Neural cell (in vitro differentiated cells): Measurements from ENCODE around the gene FRK. TPM values are rescaled to one million over a fixed set of nuclear protein-coding genes. Genes with fewer than 3 reads are reported as not detected.

Experiments
- H2AFZ ChIP-seq: fragments of 200-600, 300-800 bp; sonication (generic), shearing (Covaris generic); 2 replicates; pipeline ENCODE4 v1.6.0; 2014; ENCODE audit warnings: low read depth, mild to moderate bottlenecking, antibody characterized with exemption, low read length, moderate library complexity
- H3F3A ChIP-seq: fragments of 200-600 bp; shearing (Covaris generic); 2 replicates; pipeline ENCODE4 v1.6.1; 2016; ENCODE audit warnings: mild to moderate bottlenecking, moderate library complexity, mixed read lengths, antibody characterized with exemption, low read length; ENCODE audit not compliant: insufficient read depth, poor library complexity, severe bottlenecking
- H3K27ac ChIP-seq: fragments of 200-600, 300-800 bp; sonication (generic), shearing (Covaris generic); 2 replicates; pipeline ENCODE4 v1.5.1; 2014; ENCODE audit warnings: mild to moderate bottlenecking, low read length, moderate library complexity
- H3K27me3 ChIP-seq: fragments of 300-800, 200-600 bp; sonication (generic), shearing (Covaris generic); 2 replicates; pipeline ENCODE4 v1.6.0; 2014; ENCODE audit warnings: mild to moderate bottlenecking, low read depth, low read length, moderate library complexity; ENCODE audit not compliant: insufficient read depth
- H3K36me3 ChIP-seq: fragments of 300-800, 200-600 bp; sonication (generic), shearing (Covaris generic); 2 replicates; pipeline ENCODE4 v1.5.1; 2014; ENCODE audit warnings: mild to moderate bottlenecking, antibody characterized with exemption, low read length, moderate library complexity; ENCODE audit not compliant: insufficient read depth
- H3K4me2 ChIP-seq: fragments of 300-800, 200-600 bp; sonication (generic), shearing (Covaris generic); 2 replicates; pipeline ENCODE4 v1.6.0; 2014; ENCODE audit warnings: mild to moderate bottlenecking, low read length
- H3K4me3 ChIP-seq: fragments of 300-800, 200-600 bp; sonication (generic), shearing (Covaris generic); 2 replicates; pipeline ENCODE4 v1.5.1; 2014; ENCODE audit warnings: mild to moderate bottlenecking, low read length, moderate library complexity
- H3K79me2 ChIP-seq: fragments of 200-600 bp; shearing (Covaris generic); replicated peaks from 2 replicates; pipeline ENCODE4 v1.6.0; 2014; ENCODE audit warnings: mild to moderate bottlenecking, low read length, moderate library complexity; ENCODE audit not compliant: insufficient read depth
- H3K9ac ChIP-seq: fragments of 300-800, 200-600 bp; sonication (generic), shearing (Covaris generic); 2 replicates; pipeline ENCODE4 v1.6.1; 2016; ENCODE audit warnings: mild to moderate bottlenecking, low read length, mixed read lengths
- H3K9me2 ChIP-seq: fragments of 200-600 bp; shearing (Covaris generic); 2 replicates; pipeline ENCODE4 v1.6.1; 2016; ENCODE audit warnings: mild to moderate bottlenecking, low read length, mixed read lengths; ENCODE audit not compliant: insufficient read depth
- H3K9me3 ChIP-seq: fragments of 200-600, 300-800 bp; sonication (generic), shearing (Covaris generic); 2 replicates; pipeline ENCODE4 v1.6.1; 2016; ENCODE audit warnings: mild to moderate bottlenecking, mixed run types, low read length, moderate library complexity, mixed read lengths
- H4K20me1 ChIP-seq: fragments of 200-600 bp; shearing (Covaris generic); 2 replicates; pipeline ENCODE4 v1.6.1; 2016; ENCODE audit warnings: mild to moderate bottlenecking, mixed run types; ENCODE audit not compliant: insufficient read depth
- CTCF ChIP-seq: fragments of 450-650 bp; IDR thresholded peaks from 2 replicates; pipeline ENCODE4 v1.5.1; 2014; ENCODE audit warnings: antibody characterized with exemption, mild to moderate bottlenecking, moderate library complexity; ENCODE audit not compliant: poor library complexity, severe bottlenecking
- EP300 ChIP-seq: fragments of 450-650 bp; conservative IDR thresholded peaks from 2 replicates; pipeline ENCODE4 v1.6.1; 2014; ENCODE audit warnings: antibody characterized with exemption, mild to moderate bottlenecking, moderate library complexity; ENCODE audit not compliant: poor library complexity, severe bottlenecking
- EZH2 ChIP-seq: fragments of 200-600, 300-800 bp; shearing (Covaris generic), sonication (generic); IDR thresholded peaks from 2 replicates; pipeline ENCODE4 v1.6.1; 2014; ENCODE audit warnings: antibody characterized with exemption, low read length, borderline replicate concordance, mild to moderate bottlenecking; ENCODE audit not compliant: insufficient read depth, poor library complexity, severe bottlenecking
- MXI1 ChIP-seq: fragments of 450-650 bp; conservative IDR thresholded peaks from 2 replicates; pipeline ENCODE4 v1.6.1; 2014; ENCODE audit warnings: antibody characterized with exemption, mild to moderate bottlenecking; ENCODE audit not compliant: poor library complexity, severe bottlenecking
- POLR2AphosphoS5 ChIP-seq: IDR thresholded peaks from 2 replicates; pipeline ENCODE4 v1.6.1; 2012
- RAD21 ChIP-seq: fragments of 450-650 bp; conservative IDR thresholded peaks from 2 replicates; pipeline ENCODE4 v1.6.1; 2014; ENCODE audit warnings: antibody characterized with exemption, mild to moderate bottlenecking, moderate library complexity
- REST ChIP-seq: IDR thresholded peaks from 2 replicates; pipeline ENCODE4 v1.6.1; 2012; ENCODE audit warnings: borderline replicate concordance
- SMC3 ChIP-seq: fragments of 450-650 bp; conservative IDR thresholded peaks from 2 replicates; pipeline ENCODE4 v1.6.1; 2014; ENCODE audit warnings: antibody characterized with exemption, mild to moderate bottlenecking, moderate library complexity; ENCODE audit not compliant: poor library complexity
- TAF1 ChIP-seq: IDR thresholded peaks from 2 replicates; pipeline ENCODE4 v1.6.1; 2012; ENCODE audit warnings: low read depth
- polyA plus RNA-seq: library from polyadenylated mRNA; depleted of rRNA; stranded (reverse); fragments of >200 nt; gene quantifications from 2 replicates; pipeline ENCODE4 v1.2.3, GENCODE V29; 2014

Gene FRK
- polyA plus RNA-seq, 1 donor from 2014 or later = not detected

- H3K4me3 ChIP-seq = no peak overlapping the region
- H3F3A ChIP-seq = no peaks in the 10 kb centered on the region
- no peak overlapping the region for H3K9ac ChIP-seq
- H3K79me2 ChIP-seq = no peaks in the 10 kb centered on the region
- H3K4me2 ChIP-seq = no peak overlapping the region
- H2AFZ ChIP-seq = no peak overlapping the region
- no peaks in the 10 kb centered on the region for H4K20me1 ChIP-seq
- H3K27ac ChIP-seq = no peak overlapping the region
- H3K27me3 ChIP-seq = no peaks in the 10 kb centered on the region
- TF ChIP-seq MXI1 (no peak), REST (no peak), SMC3 (no peak), CTCF (no peak), EZH2 (no peak), RAD21 (no peak), TAF1 (no peak), EP300 (no peak), POLR2AphosphoS5 (no peak)
- H3K9me2 ChIP-seq = no peaks in the 10 kb centered on the region
- H3K36me3 ChIP-seq = no peaks in the 10 kb centered on the region
- no peaks in the 10 kb centered on the region for H3K9me3 ChIP-seq
Observed at GRCh38 chr6:115935361-115935760, 125.3 kb downstream of the FRK start.

- Histone ChIP-seq H4K20me1 (no peaks in the 10 kb centered on the region), H3K27me3 (no peaks in the 10 kb centered on the region), H3K9me3 (no peaks in the 10 kb centered on the region), H3K36me3 (no peaks in the 10 kb centered on the region), H3K27ac (no peak overlapping the region), H3K9me2 (no peaks in the 10 kb centered on the region), H2AFZ (no peak overlapping the region), H3K9ac (no peak overlapping the region), H3K4me2 (no peak overlapping the region), H3K4me3 (no peak overlapping the region), H3F3A (no peaks in the 10 kb centered on the region), H3K79me2 (no peaks in the 10 kb centered on the region)
- TF ChIP-seq RAD21 = no peak
- no peak for TF ChIP-seq TAF1
- no peak for TF ChIP-seq MXI1
- TF ChIP-seq REST = no peak
- TF ChIP-seq SMC3 = no peak
- TF ChIP-seq CTCF = no peak
- no peak for TF ChIP-seq POLR2AphosphoS5
- no peak for TF ChIP-seq EZH2
- no peak for TF ChIP-seq EP300
Observed at GRCh38 chr6:115934829-115935228, 125.9 kb downstream of the FRK start.
